HCT116 (cell line): ENCODE data around the gene PADI3. TPM values are rescaled to one million over a fixed set of nuclear protein-coding genes. Genes with fewer than 3 reads are reported as not detected.

Experiments
- ATAC-seq: fragments of 200-7000 bp; cut with Tn5 transposase; 2 replicates; pipeline ENCODE4 v1.9.1; 2020; ENCODE audit warnings: mild to moderate bottlenecking, moderate library complexity
- BruUV-seq: library from RNA; stranded (reverse); fragments of 400-500 nt; replicated peaks from 2 replicates; lab custom pipeline; 2021; lab: Mats Ljungman, UMichigan
- CTCF ChIA-PET: fragments of 300-600 bp; sonication (Branson Sonifier 250); formaldehyde crosslinking; loops from one replicate; lab custom pipeline; 2021; ENCODE audit warnings: antibody characterized with exemption; lab: Charles Lee
- POLR2A ChIA-PET: fragments of 300-600, 350-600 bp; sonication (Branson Sonifier 250); formaldehyde crosslinking; loops from one replicate; lab custom pipeline; 2021; ENCODE audit warnings: antibody characterized with exemption; lab: Charles Lee
- RAD21 ChIA-PET, 2 experiments: fragments of 300-600 bp; sonication (Branson Sonifier 250); formaldehyde crosslinking; loops; one replicate each; lab custom pipeline; 2023; ENCODE audit warnings: low total read pairs in 2 of 2; ENCODE audit not compliant: uncharacterized antibody in 2 of 2, unreplicated experiment in 2 of 2, low non-redundant PET in 1 of 2; lab: Charles Lee
- DNase-seq: peaks from one replicate; pipeline ENCODE4 v3.0.0-alpha.2; 2010; ENCODE audit warnings: low read depth, low spot score
- H2AFZ ChIP-seq: fragments of 200-600 bp; shearing (Covaris generic), sonication (generic); 2 replicates; pipeline ENCODE4 v1.6.1; 2017; ENCODE audit warnings: low read depth, mixed run types, mixed read lengths, antibody characterized with exemption, low read length; ENCODE audit not compliant: poor library complexity, severe bottlenecking
- H3K27ac ChIP-seq: 2 replicates; pipeline ENCODE4 v1.5.1; 2012; ENCODE audit warnings: low read depth, low read length
- H3K27me3 ChIP-seq: fragments of 200-600 bp; sonication (generic); 2 replicates; pipeline ENCODE4 v1.6.1; 2016; ENCODE audit warnings: mixed run types, low read length, mixed read lengths; ENCODE audit not compliant: insufficient read depth
- H3K36me3 ChIP-seq, 2 experiments: fragments of 200-500 bp in 1 of 2; fragments of 200-600 bp in 1 of 2; sonication (Bioruptor generic) in 1 of 2; sonication (generic) in 1 of 2; 2 replicates each; pipeline versions ENCODE4 v1.5.1 to v1.6.1; 2014 to 2016; ENCODE audit warnings: low read length in 2 of 2, inconsistent platforms in 1 of 2, mixed read lengths in 1 of 2, mixed run types in 1 of 2; ENCODE audit not compliant: insufficient read depth in 2 of 2, control insufficient read depth in 1 of 2
- H3K4me1 ChIP-seq, 2 experiments: fragments of 200-600 bp in 1 of 2; sonication (generic) in 1 of 2; 2 replicates each; pipeline versions ENCODE4 v1.5.1 to v1.6.1; 2012 to 2017; ENCODE audit warnings: low read length in 2 of 2, inconsistent platforms in 1 of 2, mild to moderate bottlenecking in 1 of 2, mixed read lengths in 1 of 2, mixed run types in 1 of 2, moderate library complexity in 1 of 2; ENCODE audit not compliant: insufficient read depth in 2 of 2, control insufficient read depth in 1 of 2
- H3K4me2 ChIP-seq: fragments of 200-600 bp; sonication (generic); 2 replicates; pipeline ENCODE4 v1.6.1; 2017; ENCODE audit warnings: mixed run types, low read length, mixed read lengths
- H3K4me3 ChIP-seq, 2 experiments: fragments of 200-600 bp in 1 of 2; sonication (generic) in 1 of 2; replicated peaks in 1 of 2; 2 replicates each; pipeline ENCODE4 v1.5.1; 2011 to 2016; ENCODE audit warnings: low read length in 2 of 2, control low read depth in 1 of 2, low read depth in 1 of 2, mild to moderate bottlenecking in 1 of 2, mixed read lengths in 1 of 2, mixed run types in 1 of 2
- H3K79me2 ChIP-seq: fragments of 200-600 bp; sonication (generic); 2 replicates; pipeline ENCODE4 v1.6.1; 2017; ENCODE audit warnings: mild to moderate bottlenecking, mixed run types, low read length, moderate library complexity, mixed read lengths; ENCODE audit not compliant: insufficient read depth
- H3K9ac ChIP-seq: fragments of 200-600 bp; sonication (generic); 2 replicates; pipeline ENCODE4 v1.6.1; 2016; ENCODE audit warnings: low read length, mixed read lengths
- H3K9me2 ChIP-seq: fragments of 200-600 bp; sonication (generic), shearing (Covaris generic); 2 replicates; pipeline ENCODE4 v1.6.1; 2017; ENCODE audit warnings: mixed run types, mild to moderate bottlenecking, moderate library complexity; ENCODE audit not compliant: insufficient read depth
- H3K9me3 ChIP-seq, 2 experiments: fragments of 200-500 bp in 1 of 2; fragments of 200-600 bp in 1 of 2; sonication (Bioruptor generic) in 1 of 2; sonication (generic) in 1 of 2; 2 replicates each; pipeline ENCODE4 v1.6.1; 2014 to 2017; ENCODE audit warnings: low read length in 2 of 2, mixed read lengths in 2 of 2, inconsistent platforms in 1 of 2, low read depth in 1 of 2, mild to moderate bottlenecking in 1 of 2, mixed run types in 1 of 2, moderate library complexity in 1 of 2; ENCODE audit not compliant: control insufficient read depth in 1 of 2, insufficient read depth in 1 of 2
- H4K20me1 ChIP-seq: fragments of 200-600 bp; sonication (generic), shearing (Covaris generic); 2 replicates; pipeline ENCODE4 v1.6.1; 2017; ENCODE audit warnings: mixed run types, mild to moderate bottlenecking, moderate library complexity; ENCODE audit not compliant: insufficient read depth
- CBX3 ChIP-seq: IDR thresholded peaks from 2 replicates; pipeline ENCODE4 v1.6.1; 2012; ENCODE audit warnings: low read depth
- CEBPB ChIP-seq: IDR thresholded peaks from 2 replicates; pipeline ENCODE4 v1.6.1; 2012; ENCODE audit warnings: low read depth
- EGR1 ChIP-seq: IDR thresholded peaks from 2 replicates; pipeline ENCODE4 v1.6.1; 2012; ENCODE audit warnings: low read depth
- ELF1 ChIP-seq: IDR thresholded peaks from 2 replicates; pipeline ENCODE4 v1.6.1; 2012; ENCODE audit warnings: low read depth, borderline replicate concordance
- EZH2phosphoT487 ChIP-seq: fragments of 200-600 bp; IDR thresholded peaks from 2 replicates; pipeline ENCODE4 v1.6.1; 2018; ENCODE audit warnings: antibody characterized with exemption, borderline replicate concordance
- FOSL1 ChIP-seq: IDR thresholded peaks from 2 replicates; pipeline ENCODE4 v1.6.1; 2012; ENCODE audit warnings: low read depth
- JUND ChIP-seq: IDR thresholded peaks from 2 replicates; pipeline ENCODE4 v1.6.1; 2012
- MAX ChIP-seq: IDR thresholded peaks from 2 replicates; pipeline ENCODE4 v1.6.1; 2012
- POLR2A ChIP-seq: IDR thresholded peaks from 2 replicates; pipeline ENCODE4 v1.7.0; 2011; ENCODE audit warnings: borderline replicate concordance; ENCODE audit not compliant: insufficient read depth, insufficient read length; ENCODE audit errors: extremely low read depth
- POLR2AphosphoS5 ChIP-seq: IDR thresholded peaks from 2 replicates; pipeline ENCODE4 v1.6.1; 2011; ENCODE audit warnings: mild to moderate bottlenecking, low read depth, low read length, moderate library complexity
- RAD21 ChIP-seq: IDR thresholded peaks from 2 replicates; pipeline ENCODE4 v1.6.1; 2012; ENCODE audit warnings: low read depth, mild to moderate bottlenecking
- REST ChIP-seq: IDR thresholded peaks from 2 replicates; pipeline ENCODE4 v1.6.1; 2012; ENCODE audit warnings: low read depth
- SIN3A ChIP-seq: IDR thresholded peaks from 2 replicates; pipeline ENCODE4 v1.6.1; 2012; ENCODE audit warnings: low read depth
- SP1 ChIP-seq: IDR thresholded peaks from 2 replicates; pipeline ENCODE4 v1.6.1; 2012; ENCODE audit warnings: low read depth
- SRF ChIP-seq: IDR thresholded peaks from 2 replicates; pipeline ENCODE4 v1.6.1; 2012; ENCODE audit warnings: low read depth
- YY1 ChIP-seq: IDR thresholded peaks from 2 replicates; pipeline ENCODE4 v1.6.1; 2011; ENCODE audit warnings: low read length, low read depth, moderate library complexity, mild to moderate bottlenecking; ENCODE audit not compliant: insufficient replicate concordance; ENCODE audit errors: extremely low read depth
- ZBTB33 ChIP-seq: IDR thresholded peaks from 2 replicates; pipeline ENCODE4 v1.6.1; 2011; ENCODE audit warnings: mild to moderate bottlenecking, low read length, moderate library complexity; ENCODE audit not compliant: insufficient replicate concordance; ENCODE audit errors: extremely low read depth
- ZNF274 ChIP-seq: fragments of 200-500 bp; sonication (Bioruptor generic); IDR thresholded peaks from 2 replicates; pipeline ENCODE4 v1.6.1; 2014; ENCODE audit warnings: mild to moderate bottlenecking, low read depth, low read length, inconsistent platforms
- intact Hi-C: fragments of 100-400 bp; cut with micrococcal nuclease; formaldehyde crosslinking; loops from 2 replicates; pipeline ENCODE4 v1.10.0; 2022
- total RNA-seq: library from RNA; stranded (reverse); gene quantifications from one replicate; pipeline ENCODE4 v1.2.1, GENCODE V29; 2021; ENCODE audit not compliant: unreplicated experiment
- TF ChIP-seq, protein P1 (sequence below), 3 experiments: fragments of 200-600 bp in 1 of 3; sonication (generic) in 1 of 3; IDR thresholded peaks in 2 of 3; conservative IDR thresholded peaks in 1 of 3; 2 replicates each; pipeline ENCODE4 v1.5.1; 2012 to 2017; ENCODE audit warnings: low read depth in 2 of 3, low read length in 2 of 3, antibody characterized with exemption in 1 of 3, borderline replicate concordance in 1 of 3, control low read depth in 1 of 3, mild to moderate bottlenecking in 1 of 3, mixed read lengths in 1 of 3, mixed run types in 1 of 3, moderate library complexity in 1 of 3; ENCODE audit not compliant: insufficient read depth in 1 of 3
- TF ChIP-seq, protein P2 (sequence below): IDR thresholded peaks from 2 replicates; pipeline ENCODE4 v1.6.1; 2012

The PADI3 gene
- total RNA-seq, 1 experiment from 2014 or later: 0.93 TPM

- intact Hi-C loops: no loop called here
- Histone ChIP-seq H4K20me1 (no peaks in the 10 kb centered on the region), H3K79me2 (no peaks in the 10 kb centered on the region), H3K4me3 (no peak overlapping the region), H3K27me3 (peaks cover 41% of the 10 kb centered on the region; the same call in 1 of the 2 replicates), H3K9ac (no peak overlapping the region), H3K36me3 (no peaks in the 10 kb centered on the region), H2AFZ (no peak overlapping the region), H3K4me1 (peaks cover 8 to 23% of the 10 kb centered on the region in 2 experiments), H3K9me3 (no peaks in the 10 kb centered on the region), H3K27ac (no peak overlapping the region), H3K9me2 (no peaks in the 10 kb centered on the region), H3K4me2 (no peak overlapping the region)
- POLR2A ChIA-PET: no interaction called here
- RAD21 ChIA-PET: no interaction called here
- DNase-seq (no peak), ATAC-seq (no peak)
- CTCF ChIA-PET: no interaction called here
- BruUV-seq: no TSS peak
- no peak for TF ChIP-seq FOSL1
- TF ChIP-seq YY1: no peak
- no peak for TF ChIP-seq ZNF274
- no peak for TF ChIP-seq ELF1
- TF ChIP-seq EGR1: no peak
- no peak for TF ChIP-seq ZBTB33
- TF ChIP-seq, protein P1, sequence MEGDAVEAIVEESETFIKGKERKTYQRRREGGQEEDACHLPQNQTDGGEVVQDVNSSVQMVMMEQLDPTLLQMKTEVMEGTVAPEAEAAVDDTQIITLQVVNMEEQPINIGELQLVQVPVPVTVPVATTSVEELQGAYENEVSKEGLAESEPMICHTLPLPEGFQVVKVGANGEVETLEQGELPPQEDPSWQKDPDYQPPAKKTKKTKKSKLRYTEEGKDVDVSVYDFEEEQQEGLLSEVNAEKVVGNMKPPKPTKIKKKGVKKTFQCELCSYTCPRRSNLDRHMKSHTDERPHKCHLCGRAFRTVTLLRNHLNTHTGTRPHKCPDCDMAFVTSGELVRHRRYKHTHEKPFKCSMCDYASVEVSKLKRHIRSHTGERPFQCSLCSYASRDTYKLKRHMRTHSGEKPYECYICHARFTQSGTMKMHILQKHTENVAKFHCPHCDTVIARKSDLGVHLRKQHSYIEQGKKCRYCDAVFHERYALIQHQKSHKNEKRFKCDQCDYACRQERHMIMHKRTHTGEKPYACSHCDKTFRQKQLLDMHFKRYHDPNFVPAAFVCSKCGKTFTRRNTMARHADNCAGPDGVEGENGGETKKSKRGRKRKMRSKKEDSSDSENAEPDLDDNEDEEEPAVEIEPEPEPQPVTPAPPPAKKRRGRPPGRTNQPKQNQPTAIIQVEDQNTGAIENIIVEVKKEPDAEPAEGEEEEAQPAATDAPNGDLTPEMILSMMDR (IDR thresholded peaks at IDR 0.05 in 2 of 3, conservative IDR thresholded peaks at IDR 0.05 in 1 of 3; ENCODE audit: borderline replicate concordance in 1 of 3, insufficient read depth in 1 of 3, low read depth in 2 of 3, low read length in 2 of 3): no peak
- no peak for TF ChIP-seq SIN3A
- TF ChIP-seq SP1: no peak
- TF ChIP-seq CEBPB: no peak
- no peak for TF ChIP-seq CBX3
- TF ChIP-seq POLR2A: no peak
- no peak for TF ChIP-seq MAX
- no peak for TF ChIP-seq POLR2AphosphoS5
- TF ChIP-seq RAD21: no peak
- no peak for TF ChIP-seq REST
- TF ChIP-seq, protein P2, sequence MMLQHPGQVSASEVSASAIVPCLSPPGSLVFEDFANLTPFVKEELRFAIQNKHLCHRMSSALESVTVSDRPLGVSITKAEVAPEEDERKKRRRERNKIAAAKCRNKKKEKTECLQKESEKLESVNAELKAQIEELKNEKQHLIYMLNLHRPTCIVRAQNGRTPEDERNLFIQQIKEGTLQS: no peak
- no peak for TF ChIP-seq JUND
- TF ChIP-seq EZH2phosphoT487: no peak
- no peak for TF ChIP-seq SRF
- TF ChIP-seq, all 23 proteins: peak for 0
Measured at GRCh38 chr1:17217607-17218006, 31.3 kb upstream of the PADI3 start.
